Activated CD4-positive, alpha-beta memory T cell treated with anti-CD3 and anti-CD28 coated beads, Interleukin-2, amount 10 ng/mL, durations not matched to agents 7 days and 5 days (primary cell): ENCODE data around the gene FILIP1L. TPM values are rescaled to one million over a fixed set of nuclear protein-coding genes. Genes with fewer than 3 reads are reported as not detected.

ENCODE experiments used
- CTCF ChIA-PET: fragments of 350-600 bp; sonication (Branson Sonifier 250); formaldehyde crosslinking; loops from one replicate; lab custom pipeline; 2021; ENCODE audit warnings: antibody characterized with exemption, inconsistent platforms; lab: Charles Lee
- POLR2A ChIA-PET: fragments of 350-600 bp; sonication (Branson Sonifier 250); formaldehyde crosslinking; loops from one replicate; lab custom pipeline; 2021; ENCODE audit warnings: antibody characterized with exemption; lab: Charles Lee
- DNase-seq: peaks from one replicate; pipeline ENCODE4 v3.0.0-alpha.2; 2020
- H3K27ac Mint-ChIP-seq: one replicate; pipeline ENCODE4 v1.8.0; 2021; ENCODE audit warnings: mild to moderate bottlenecking, mixed read lengths
- H3K27me3 Mint-ChIP-seq: one replicate; pipeline ENCODE4 v1.8.0; 2021; ENCODE audit warnings: mixed read lengths
- H3K36me3 Mint-ChIP-seq: one replicate; pipeline ENCODE4 v1.8.0; 2021; ENCODE audit warnings: low read depth, mixed read lengths
- H3K4me1 Mint-ChIP-seq: one replicate; pipeline ENCODE4 v1.8.0; 2021; ENCODE audit warnings: mixed read lengths
- H3K4me3 Mint-ChIP-seq: one replicate; pipeline ENCODE4 v1.8.0; 2021; ENCODE audit warnings: mild to moderate bottlenecking, mixed read lengths
- H3K9me3 Mint-ChIP-seq: one replicate; pipeline ENCODE4 v1.8.0; 2021; ENCODE audit warnings: mixed read lengths
- total RNA-seq, 2 experiments: library from RNA; stranded (reverse); gene quantifications; one replicate each; pipeline ENCODE4 v1.2.3, GENCODE V29; 2021

Gene FILIP1L
- total RNA-seq, 2 experiments from 2014 or later, result 1.9 to 2.0 TPM

- Mint-ChIP-seq H3K4me3 (no peak overlapping the region), H3K4me1 (no peaks in the 10 kb centered on the region), H3K36me3 (no peaks in the 10 kb centered on the region), H3K27me3 (no peaks in the 10 kb centered on the region), H3K9me3 (no peaks in the 10 kb centered on the region), H3K27ac (no peak overlapping the region)
- ChIA-PET CTCF (no interaction called here), POLR2A (no interaction called here)
- no peak for DNase-seq
Measured at GRCh38 chr3:99981138-99981537, 133.2 kb downstream of the FILIP1L start.

DNA sequence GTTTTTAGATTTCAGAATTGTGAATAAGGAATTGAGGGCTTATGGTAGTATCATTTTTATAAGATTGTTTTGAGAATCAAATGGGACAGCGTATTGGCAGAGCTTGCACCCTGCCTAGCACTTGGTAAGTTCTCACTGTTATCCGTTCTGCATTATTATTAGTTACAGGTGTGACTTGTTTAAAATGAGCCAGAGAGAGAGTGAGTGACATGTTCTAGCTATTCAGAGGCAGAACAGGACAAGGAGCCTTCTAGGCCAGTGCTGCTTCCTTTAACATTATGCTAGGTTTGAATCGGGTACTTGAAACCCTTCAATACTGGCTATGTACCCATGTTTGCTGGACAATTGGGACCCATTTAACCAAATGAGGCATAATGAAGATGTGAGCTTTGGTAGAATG, 133.7 kb downstream of the FILIP1L start:
- no peak overlapping the region for H3K27ac Mint-ChIP-seq
- no peak overlapping the region for H3K4me3 Mint-ChIP-seq
- CTCF ChIA-PET, result no interaction called here
- DNase-seq, result no peak
- H3K36me3 Mint-ChIP-seq, result no peaks in the 10 kb centered on the region
- no peaks in the 10 kb centered on the region for H3K4me1 Mint-ChIP-seq
- POLR2A ChIA-PET, result no interaction called here
- no peaks in the 10 kb centered on the region for H3K9me3 Mint-ChIP-seq
- H3K27me3 Mint-ChIP-seq, result no peaks in the 10 kb centered on the region

DNA sequence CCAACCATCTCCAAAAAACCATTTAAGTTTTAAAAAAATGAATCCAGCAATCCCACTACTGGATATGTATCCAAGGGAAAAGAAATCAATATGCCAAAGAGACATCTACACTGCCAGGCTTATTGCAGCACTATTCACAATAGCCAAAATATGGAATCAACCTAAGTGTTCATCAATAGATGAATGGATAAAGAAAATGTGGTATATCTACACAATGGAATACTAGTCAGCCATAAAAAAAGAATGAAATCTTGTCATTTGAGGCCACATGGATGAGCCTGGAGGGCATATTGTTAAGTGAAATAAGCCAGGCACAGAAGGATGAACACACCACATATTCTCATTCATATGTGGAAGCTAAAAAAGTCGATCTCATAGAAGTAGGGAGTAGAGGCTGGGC, 136.1 kb downstream of the FILIP1L start:
- no peaks in the 10 kb centered on the region for H3K9me3 Mint-ChIP-seq
- no peaks in the 10 kb centered on the region for H3K27me3 Mint-ChIP-seq
- H3K27ac Mint-ChIP-seq, result no peak overlapping the region
- no peaks in the 10 kb centered on the region for H3K36me3 Mint-ChIP-seq
- CTCF ChIA-PET, result no interaction called here
- H3K4me1 Mint-ChIP-seq, result no peaks in the 10 kb centered on the region
- no peak overlapping the region for H3K4me3 Mint-ChIP-seq
- POLR2A ChIA-PET, result no interaction called here
- DNase-seq, result no peak

DNA sequence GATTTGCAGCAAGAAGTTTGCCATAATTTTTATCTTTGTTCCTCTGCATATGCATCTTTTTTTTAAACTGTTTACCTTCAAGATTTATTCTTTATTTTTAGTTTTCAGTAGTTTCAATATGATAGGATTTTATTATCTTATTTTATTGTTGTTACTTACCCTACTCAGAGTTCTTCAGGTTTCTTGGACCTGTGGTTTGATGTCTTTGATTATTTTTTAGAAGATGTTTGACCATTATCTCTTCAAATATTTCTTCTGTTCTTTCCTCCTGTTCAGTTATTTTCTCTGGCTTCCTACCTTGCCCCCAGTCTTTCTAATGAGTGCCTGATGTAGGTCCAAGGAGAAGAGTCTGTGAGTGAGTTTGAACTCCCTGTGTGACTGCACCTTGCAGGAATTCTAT, 137.7 kb downstream of the FILIP1L start:
- no peak overlapping the region for H3K4me3 Mint-ChIP-seq
- H3K27me3 Mint-ChIP-seq, result no peaks in the 10 kb centered on the region
- H3K4me1 Mint-ChIP-seq, result no peaks in the 10 kb centered on the region
- no peaks in the 10 kb centered on the region for H3K36me3 Mint-ChIP-seq
- no peak for DNase-seq
- no peaks in the 10 kb centered on the region for H3K9me3 Mint-ChIP-seq
- no peak overlapping the region for H3K27ac Mint-ChIP-seq
- ChIA-PET CTCF (no interaction called here), POLR2A (no interaction called here)

DNA sequence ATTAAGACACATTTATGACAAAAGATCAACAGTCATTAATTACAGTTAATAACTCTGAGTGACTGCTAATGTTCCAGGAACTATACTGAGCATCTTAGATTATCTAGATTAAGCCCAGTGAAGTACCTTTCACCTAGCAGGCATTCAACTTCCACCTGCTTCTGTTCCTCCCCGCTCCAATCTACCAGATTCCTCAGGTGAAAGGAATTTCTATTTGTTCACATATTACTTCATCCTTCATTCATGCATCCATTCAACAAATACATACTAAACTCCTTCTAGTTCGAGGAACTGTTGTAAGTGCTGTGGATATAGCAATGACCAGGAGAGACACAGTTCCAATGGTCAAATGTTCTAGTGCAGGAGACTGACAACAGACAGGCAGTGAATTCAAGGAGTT, 139.3 kb downstream of the FILIP1L start:
- DNase-seq, result no peak
- H3K4me1 Mint-ChIP-seq, result peaks cover 8% of the 10 kb centered on the region
- no peaks in the 10 kb centered on the region for H3K36me3 Mint-ChIP-seq
- H3K9me3 Mint-ChIP-seq, result no peaks in the 10 kb centered on the region
- CTCF ChIA-PET, result no interaction called here
- H3K4me3 Mint-ChIP-seq, result no peak overlapping the region
- no peaks in the 10 kb centered on the region for H3K27me3 Mint-ChIP-seq
- no peak overlapping the region for H3K27ac Mint-ChIP-seq
- POLR2A ChIA-PET, result no interaction called here

DNA sequence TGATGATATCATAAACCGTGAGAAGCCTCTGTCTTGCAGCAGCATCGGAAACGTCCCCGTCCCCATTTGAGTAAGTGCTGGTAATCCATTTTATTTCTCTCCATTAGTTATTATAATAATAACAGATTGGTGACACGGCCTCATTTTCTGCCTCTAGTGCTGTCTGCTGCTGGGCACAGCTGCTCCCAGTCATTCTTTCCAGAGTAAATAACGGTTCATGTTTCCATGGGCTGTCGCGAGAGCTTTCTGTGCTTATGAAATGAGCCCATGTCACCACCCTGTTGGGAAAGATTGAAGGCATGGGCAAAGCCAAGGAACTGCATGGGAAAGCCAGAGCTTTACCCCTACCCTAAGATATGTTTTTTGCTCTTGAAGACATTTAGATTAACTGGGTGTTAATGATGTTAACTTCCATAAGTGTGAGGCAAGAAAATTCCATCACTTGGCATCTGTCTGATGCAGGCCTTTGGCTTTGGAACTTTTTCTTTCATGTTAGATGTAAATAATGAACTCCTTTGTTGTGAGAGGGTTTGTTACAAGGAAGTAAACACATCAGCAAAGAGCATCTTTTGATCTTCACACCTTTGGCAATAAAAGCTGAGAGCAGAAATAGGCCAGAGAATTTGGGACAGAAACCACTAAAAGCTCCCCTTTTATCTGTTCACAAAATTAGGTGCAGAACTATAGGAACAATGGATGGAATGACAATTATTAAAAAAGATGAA, 141.8 kb downstream of the FILIP1L start:
- POLR2A ChIA-PET, result no interaction called here
- H3K27ac Mint-ChIP-seq, result no peak overlapping the region
- no peak for DNase-seq
- no peak overlapping the region for H3K4me3 Mint-ChIP-seq
- CTCF ChIA-PET, result no interaction called here
- H3K36me3 Mint-ChIP-seq, result no peaks in the 10 kb centered on the region
- H3K27me3 Mint-ChIP-seq, result no peaks in the 10 kb centered on the region
- H3K4me1 Mint-ChIP-seq, result peaks cover 18% of the 10 kb centered on the region
- no peaks in the 10 kb centered on the region for H3K9me3 Mint-ChIP-seq

DNA sequence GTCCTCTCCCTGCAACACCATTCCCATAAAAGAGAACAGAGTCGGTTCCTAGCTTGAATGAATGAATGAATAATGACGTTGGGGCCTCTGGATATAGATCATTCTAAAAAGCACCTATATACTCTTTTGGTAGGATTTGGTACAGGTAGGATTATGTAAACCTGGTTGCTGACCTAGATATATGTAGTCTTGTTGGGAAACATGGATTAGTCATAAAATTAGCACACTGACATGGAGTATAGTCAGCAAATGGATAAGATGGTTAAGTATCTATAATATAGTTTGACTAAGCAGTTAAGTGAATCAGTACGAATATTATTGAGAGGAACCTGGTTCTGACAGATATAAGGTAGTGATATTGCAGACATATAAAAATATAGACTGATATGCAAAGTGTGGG, 142.5 kb downstream of the FILIP1L start:
- no peak overlapping the region for H3K27ac Mint-ChIP-seq
- H3K4me1 Mint-ChIP-seq, result peaks cover 18% of the 10 kb centered on the region
- H3K9me3 Mint-ChIP-seq, result no peaks in the 10 kb centered on the region
- ChIA-PET CTCF (no interaction called here), POLR2A (no interaction called here)
- DNase-seq, result no peak
- H3K4me3 Mint-ChIP-seq, result no peak overlapping the region
- no peaks in the 10 kb centered on the region for H3K27me3 Mint-ChIP-seq
- H3K36me3 Mint-ChIP-seq, result no peaks in the 10 kb centered on the region

DNA sequence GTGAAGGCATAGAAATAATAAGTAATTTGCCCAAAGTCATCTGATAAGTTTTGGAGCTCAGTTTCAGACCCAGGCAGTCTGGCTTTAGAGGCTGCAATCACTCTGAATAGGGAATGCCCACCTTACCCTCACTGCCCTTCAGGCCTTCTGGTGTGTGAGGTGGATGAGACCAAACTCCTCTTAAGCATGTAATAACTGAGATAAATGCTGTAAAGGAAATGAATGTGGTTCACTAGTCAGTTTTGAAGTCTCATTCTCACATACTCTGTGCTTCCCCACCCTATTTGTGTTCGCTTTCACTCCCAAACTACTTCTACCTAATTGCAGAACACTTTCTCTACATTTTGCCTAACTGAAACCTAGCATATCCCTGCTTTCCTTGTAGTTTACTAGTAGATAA, 144.1 kb downstream of the FILIP1L start:
- no peak overlapping the region for H3K27ac Mint-ChIP-seq
- no peaks in the 10 kb centered on the region for H3K9me3 Mint-ChIP-seq
- no peaks in the 10 kb centered on the region for H3K27me3 Mint-ChIP-seq
- DNase-seq, result no peak
- H3K36me3 Mint-ChIP-seq, result no peaks in the 10 kb centered on the region
- CTCF ChIA-PET, result no interaction called here
- peaks cover 18% of the 10 kb centered on the region for H3K4me1 Mint-ChIP-seq
- H3K4me3 Mint-ChIP-seq, result no peak overlapping the region
- POLR2A ChIA-PET, result no interaction called here

GRCh38 chr3:99969136-99969535, 145.2 kb downstream of the FILIP1L start:
- Mint-ChIP-seq H3K4me1 (peaks cover 18% of the 10 kb centered on the region), H3K9me3 (no peaks in the 10 kb centered on the region), H3K27ac (no peak overlapping the region), H3K27me3 (no peaks in the 10 kb centered on the region), H3K4me3 (no peak overlapping the region), H3K36me3 (no peaks in the 10 kb centered on the region)
- no peak for DNase-seq
- ChIA-PET POLR2A (no interaction called here), CTCF (no interaction called here)

DNA sequence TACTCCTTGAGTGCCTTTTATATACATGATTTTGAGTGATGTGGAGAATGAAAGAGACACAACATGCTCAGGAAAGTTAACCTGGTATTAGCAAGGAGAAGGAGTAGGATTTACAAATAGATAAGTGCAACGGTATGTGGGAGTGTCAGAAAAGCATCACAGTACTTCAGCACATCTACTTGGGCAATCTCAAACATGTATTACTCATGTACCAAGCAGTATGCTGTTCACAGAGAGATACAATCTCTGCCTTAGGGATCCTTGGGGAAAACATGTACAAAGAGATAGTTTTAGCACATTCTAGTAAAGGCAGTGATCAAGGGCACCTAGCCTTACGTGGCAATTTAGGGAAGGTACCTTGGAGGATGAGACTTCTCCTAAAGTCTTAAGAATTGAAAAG, 146.5 kb downstream of the FILIP1L start:
- Mint-ChIP-seq H3K4me3 (no peak overlapping the region), H3K9me3 (no peaks in the 10 kb centered on the region), H3K4me1 (peaks cover 18% of the 10 kb centered on the region), H3K27me3 (no peaks in the 10 kb centered on the region), H3K27ac (no peak overlapping the region), H3K36me3 (no peaks in the 10 kb centered on the region)
- CTCF ChIA-PET, result no interaction called here
- DNase-seq, result no peak
- POLR2A ChIA-PET, result no interaction called here

- Mint-ChIP-seq H3K9me3 (no peaks in the 10 kb centered on the region), H3K36me3 (no peaks in the 10 kb centered on the region), H3K4me1 (peaks cover 18% of the 10 kb centered on the region), H3K4me3 (no peak overlapping the region), H3K27me3 (no peaks in the 10 kb centered on the region), H3K27ac (no peak overlapping the region)
- ChIA-PET POLR2A (no interaction called here), CTCF (no interaction called here)
- no peak for DNase-seq
Measured at GRCh38 chr3:99966662-99967416, 147.5 kb downstream of the FILIP1L start.

GRCh38 chr3:99965681-99966408, 148.5 kb downstream of the FILIP1L start:
- H3K27me3 Mint-ChIP-seq, result no peaks in the 10 kb centered on the region
- DNase-seq, result no peak
- peaks cover 18% of the 10 kb centered on the region for H3K4me1 Mint-ChIP-seq
- no peak overlapping the region for H3K27ac Mint-ChIP-seq
- H3K36me3 Mint-ChIP-seq, result no peaks in the 10 kb centered on the region
- no peaks in the 10 kb centered on the region for H3K9me3 Mint-ChIP-seq
- CTCF ChIA-PET, result no interaction called here
- H3K4me3 Mint-ChIP-seq, result no peak overlapping the region
- POLR2A ChIA-PET, result no interaction called here

DNA sequence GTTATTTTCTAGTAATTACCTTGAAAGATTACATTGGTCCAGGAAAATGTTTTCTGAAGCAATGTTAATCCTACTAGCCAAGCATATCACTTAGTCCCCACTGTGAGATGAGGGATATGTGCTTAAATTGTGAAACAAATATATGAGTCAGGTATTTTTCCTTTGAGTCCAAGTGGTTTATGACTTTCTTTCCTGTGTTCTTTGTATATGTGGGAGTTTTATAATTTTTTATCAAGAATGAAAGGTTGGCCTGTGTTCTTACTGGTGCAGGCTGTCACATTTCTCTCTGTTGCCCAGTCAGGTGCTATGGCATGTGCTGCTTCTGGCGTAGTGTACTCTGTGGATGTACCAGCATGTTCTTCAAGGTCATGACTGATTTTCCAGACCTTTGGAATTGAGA, 149.2 kb downstream of the FILIP1L start:
- DNase-seq, result no peak
- Mint-ChIP-seq H3K27me3 (no peaks in the 10 kb centered on the region), H3K27ac (no peak overlapping the region), H3K9me3 (no peaks in the 10 kb centered on the region), H3K4me3 (no peak overlapping the region), H3K36me3 (no peaks in the 10 kb centered on the region), H3K4me1 (peaks cover 11% of the 10 kb centered on the region)
- POLR2A ChIA-PET, result no interaction called here
- CTCF ChIA-PET, result no interaction called here
